NB4 (cell line): Measurements from ENCODE around the gene EHF.

Experiments
- CTCF ChIP-seq: IDR thresholded peaks from one replicate; pipeline ENCODE4 v1.5.1; 2012; ENCODE audit warnings: low read depth, low read length
- MAX ChIP-seq: IDR thresholded peaks from 2 replicates; pipeline ENCODE4 v1.6.1; 2011; ENCODE audit warnings: low read depth, low read length
- MYC ChIP-seq: IDR thresholded peaks from 2 replicates; pipeline ENCODE4 v1.6.1; 2011; ENCODE audit warnings: low read depth, low read length
- POLR2A ChIP-seq: IDR thresholded peaks from 2 replicates; pipeline ENCODE4 v1.6.1; 2011; ENCODE audit warnings: mild to moderate bottlenecking; ENCODE audit not compliant: insufficient read length; ENCODE audit errors: extremely low read depth

GRCh38 chr11:34587282-34587677, 33.6 kb upstream of the EHF start:
- no peak for TF ChIP-seq MAX
- no peak for TF ChIP-seq POLR2A
- no peak for TF ChIP-seq CTCF
- TF ChIP-seq MYC, result no peak
